Pancreas (tissue), 10 donors: Measurements from ENCODE around the gene PEBP1. TPM values are rescaled to one million over a fixed set of nuclear protein-coding genes. Genes with fewer than 3 reads are reported as not detected.
A peak's percentile ranks its signal among the peaks of the same experiment; 100 is the strongest.

Source experiments
- ATAC-seq, 4 donors: fragments of 200-7000 bp; cut with Tn5 transposase; one replicate each; pipeline versions ENCODE4 v1.8.0 to v1.9.1; 2020; ENCODE audit warnings: mild to moderate bottlenecking in 4 of 4, moderate library complexity in 4 of 4
- DNase-seq, 6 donors: peaks; one replicate each; pipeline ENCODE4 v3.0.0-alpha.2; 2020
- FAIRE-seq: peaks from 2 replicates; lab custom pipeline; 2012; peaks lifted over from hg19 to GRCh38; lab: Jason Lieb, UNC
- H3K27ac ChIP-seq, 4 donors: fragments of 200-600 bp; sonication (generic); 1 replicate in 3 of 4; 2 replicates in 1 of 4; pipeline versions ENCODE4 v1.5.0 to v1.8.0; 2020
- H3K27me3 ChIP-seq, 4 donors: fragments of 200-600 bp; one replicate each; pipeline ENCODE4 v1.8.0; 2021
- H3K36me3 ChIP-seq, 3 donors: fragments of 200-600 bp; sonication (generic) in 1 of 3; one replicate each; pipeline versions ENCODE4 v1.5.0 to v1.8.0; 2020 to 2021
- H3K4me1 ChIP-seq, 3 donors: fragments of 200-600 bp; one replicate each; pipeline ENCODE4 v1.8.0; 2021
- H3K4me3 ChIP-seq, 4 donors: fragments of 200-600 bp; sonication (generic) in 2 of 4; one replicate each; pipeline versions ENCODE4 v1.5.0 to v1.8.0; 2020 to 2021
- H3K9me3 ChIP-seq, 4 donors: fragments of 200-600 bp; one replicate each; pipeline ENCODE4 v1.8.0; 2021
- WGBS, 2 donors: extraction: QIAGEN DNeasy Blood & Tissue Kit; methylation state at CpG; one replicate each; pipeline ENCODE4 v1.1.7; 2013; 5-methylcytosine and 5-hydroxymethylcytosine counted together
- intact Hi-C, 3 donors: fragments of 100-400 bp; cut with DNase I; formaldehyde crosslinking; loops; one replicate each; pipeline versions ENCODE4 v1.11.1 to v1.14.2; 2022
- polyA plus RNA-seq, 2 donors: library from polyadenylated mRNA; stranded (reverse); fragments of 200-250 nt; gene quantifications; one replicate each; pipeline ENCODE4 v1.2.3, GENCODE V29; 2013
- total RNA-seq, 6 donors: library from RNA; stranded (reverse); fragmentation: NEBNext Ultra II Directional in 4 of 6; extraction: Animal tissue kit (Norgen Biotek cat#: 25700) in 4 of 6; gene quantifications; one replicate each; pipeline versions ENCODE4 v1.2.1 to v1.2.4, GENCODE V29; 2021 to 2023
- TF ChIP-seq, protein P1 (sequence below), 4 donors: fragments of 200-600 bp; sonication (generic) in 3 of 4; IDR thresholded peaks; one replicate each; pipeline versions ENCODE4 v1.5.0 to v1.8.0; 2021; ENCODE audit warnings: antibody characterized with exemption in 4 of 4
- donor health status: healthy with polysubstance abuse.
- donor health status: DM: no; HTN: no; CAD: no; lungs with moderate emphysema.
- donor health status: DM: no; HTN: no; CAD: no.
- donor health status: control.
- donor health status: control.
- donor health status: Bipolar disorder and iron deficiency.
- donor health status: DM: yes; HTN: yes; CAD: no.
- donor health status: DM: no; HTN: no; CAD: no.
- donor health status: DM: no; HTN: no; CAD: no.
- donor health status: DM: yes; HTN: yes; CAD: no.

PEBP1 gene
- total RNA-seq (100 to 1,000 TPM; 106 to 146 (median 132) TPM), polyA plus RNA-seq (100 to 1,000 TPM; 216 to 287 TPM)

DNA sequence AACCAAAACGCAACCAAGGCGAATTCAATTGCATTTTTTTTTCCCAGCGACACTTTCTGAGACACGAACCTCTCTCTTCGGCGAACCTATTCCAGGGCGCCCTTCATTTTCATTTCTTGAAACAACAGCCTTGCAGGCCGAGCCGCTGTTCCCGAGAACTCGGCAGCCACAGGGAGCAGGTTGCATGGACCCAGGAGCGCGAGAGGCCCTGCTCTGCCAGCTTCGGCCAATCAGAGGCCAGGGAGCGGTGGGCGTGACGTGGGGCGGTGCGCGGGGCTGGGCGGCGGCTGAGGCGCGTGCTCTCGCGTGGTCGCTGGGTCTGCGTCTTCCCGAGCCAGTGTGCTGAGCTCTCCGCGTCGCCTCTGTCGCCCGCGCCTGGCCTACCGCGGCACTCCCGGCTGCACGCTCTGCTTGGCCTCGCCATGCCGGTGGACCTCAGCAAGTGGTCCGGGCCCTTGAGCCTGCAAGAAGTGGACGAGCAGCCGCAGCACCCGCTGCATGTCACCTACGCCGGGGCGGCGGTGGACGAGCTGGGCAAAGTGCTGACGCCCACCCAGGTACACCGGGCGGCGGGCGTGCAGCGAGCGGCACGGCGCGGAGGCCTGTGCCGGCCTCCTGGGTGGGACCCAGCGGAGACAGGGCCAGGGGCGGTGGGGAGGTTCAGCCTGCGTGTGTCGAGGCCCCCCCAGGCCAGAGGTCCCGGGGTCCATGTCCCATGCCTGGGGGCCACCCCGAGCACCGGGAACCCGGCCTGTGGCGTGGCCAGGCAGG is at the start of gene PEBP1:
TSS of gene PEBP1 (plus strand) at position 337 of the 771 bp plus-strand sequence. CDS start at position 423, 86 bp downstream.
- Histone ChIP-seq H3K36me3 (peaks cover 0 to 17% (median under 1%) of the 10 kb centered on the region in 3 donors), H3K4me1 (peaks cover 0 to 29% (median 20%) of the 10 kb centered on the region in 3 donors), H3K9me3 (no peaks in the 10 kb centered on the region), H3K4me3 (peak within 1 kb of the TSS; percentile 76 to 98 (median 97)), H3K27ac (peak within 1 kb of the TSS; percentile 82 to 88 (median 87)), H3K27me3 (no peaks in the 10 kb centered on the region)
- TF ChIP-seq, protein P1, sequence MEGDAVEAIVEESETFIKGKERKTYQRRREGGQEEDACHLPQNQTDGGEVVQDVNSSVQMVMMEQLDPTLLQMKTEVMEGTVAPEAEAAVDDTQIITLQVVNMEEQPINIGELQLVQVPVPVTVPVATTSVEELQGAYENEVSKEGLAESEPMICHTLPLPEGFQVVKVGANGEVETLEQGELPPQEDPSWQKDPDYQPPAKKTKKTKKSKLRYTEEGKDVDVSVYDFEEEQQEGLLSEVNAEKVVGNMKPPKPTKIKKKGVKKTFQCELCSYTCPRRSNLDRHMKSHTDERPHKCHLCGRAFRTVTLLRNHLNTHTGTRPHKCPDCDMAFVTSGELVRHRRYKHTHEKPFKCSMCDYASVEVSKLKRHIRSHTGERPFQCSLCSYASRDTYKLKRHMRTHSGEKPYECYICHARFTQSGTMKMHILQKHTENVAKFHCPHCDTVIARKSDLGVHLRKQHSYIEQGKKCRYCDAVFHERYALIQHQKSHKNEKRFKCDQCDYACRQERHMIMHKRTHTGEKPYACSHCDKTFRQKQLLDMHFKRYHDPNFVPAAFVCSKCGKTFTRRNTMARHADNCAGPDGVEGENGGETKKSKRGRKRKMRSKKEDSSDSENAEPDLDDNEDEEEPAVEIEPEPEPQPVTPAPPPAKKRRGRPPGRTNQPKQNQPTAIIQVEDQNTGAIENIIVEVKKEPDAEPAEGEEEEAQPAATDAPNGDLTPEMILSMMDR (IDR thresholded peaks at IDR 0.05) = no peak
- ATAC-seq = peak; percentile 95 to 98 (median 96)
- WGBS, 2 donors = 0 to 1% methylated on average over 59 to 70 of the region's 70 CpGs
- intact Hi-C loops = no loop called here
- no peak for FAIRE-seq
- peak; percentile 95 to 97 (median 96) for DNase-seq

- ATAC-seq (peak in 2 of 4 donors; percentile 11 to 27), FAIRE-seq (no peak)
Observed at GRCh38 chr12:118089782-118090181, 46.1 kb upstream of the PEBP1 start.

DNA sequence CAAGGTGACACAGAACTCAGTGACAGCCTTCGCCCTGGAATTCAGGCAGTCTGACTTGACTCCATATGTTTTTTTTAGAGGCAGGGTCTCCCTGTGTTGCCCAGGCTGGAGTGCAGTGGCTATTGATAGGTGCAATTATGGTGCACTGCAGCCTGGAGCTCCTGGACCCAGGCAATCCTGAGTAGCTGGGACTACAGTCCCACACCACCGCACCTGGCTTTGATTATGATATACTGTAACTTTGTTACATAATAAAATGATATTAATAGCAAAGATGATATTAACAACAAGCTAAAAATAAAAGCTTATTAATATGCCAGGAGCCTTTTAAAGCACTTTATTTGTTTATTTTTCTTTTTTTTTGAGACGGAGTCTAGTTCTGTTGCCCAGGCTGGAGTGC is 41.9 kb upstream of the PEBP1 start:
- H3K27ac ChIP-seq = no peak overlapping the region
- no peaks in the 10 kb centered on the region for H3K27me3 ChIP-seq
- FAIRE-seq (no peak), DNase-seq (no peak), ATAC-seq (no peak)
- 95 to 97% methylated on average over 3 of the region's 3 CpGs for WGBS, 2 donors
- H3K4me3 ChIP-seq = no peak overlapping the region
- TF ChIP-seq, protein P1 (IDR thresholded peaks at IDR 0.05) = no peak
- intact Hi-C loops = no loop called here
- no peaks in the 10 kb centered on the region for H3K36me3 ChIP-seq
- no peaks in the 10 kb centered on the region for H3K9me3 ChIP-seq
- no peaks in the 10 kb centered on the region for H3K4me1 ChIP-seq

More at GRCh38 chr12:118089782-118090181, 46.1 kb upstream of the PEBP1 start:
- no peak overlapping the region for H3K27ac ChIP-seq
- H3K4me3 ChIP-seq = no peak overlapping the region
- no peaks in the 10 kb centered on the region for H3K9me3 ChIP-seq
- no peak for DNase-seq
- TF ChIP-seq, protein P1 (IDR thresholded peaks at IDR 0.05) = no peak
- H3K27me3 ChIP-seq = no peaks in the 10 kb centered on the region
- 85 to 91% methylated on average over 9 of the region's 9 CpGs for WGBS, 2 donors
- no peaks in the 10 kb centered on the region for H3K4me1 ChIP-seq
- H3K36me3 ChIP-seq = no peaks in the 10 kb centered on the region
- intact Hi-C loops = no loop called here

DNA sequence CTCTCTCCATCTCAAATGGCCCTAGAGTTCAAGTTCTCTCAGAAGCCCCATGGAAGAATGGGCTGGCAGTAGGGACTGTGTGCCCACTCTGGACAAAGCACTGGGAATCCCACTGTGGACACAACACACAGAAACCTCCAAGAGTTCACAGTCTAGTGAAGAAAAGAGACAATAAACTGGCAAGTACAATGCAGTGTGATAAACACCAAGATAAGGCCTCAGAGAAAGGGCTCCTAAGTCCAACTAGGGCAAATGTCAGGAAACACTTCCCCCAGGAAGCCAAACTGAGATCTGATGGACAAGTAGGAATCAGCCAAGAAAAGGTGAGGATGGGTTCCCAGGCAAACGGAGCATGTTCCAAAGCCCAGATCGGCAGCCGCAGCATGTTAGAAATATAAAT is 37.5 kb upstream of the PEBP1 start:
- FAIRE-seq = no peak
- intact Hi-C loops = no loop called here
- no peak overlapping the region for H3K27ac ChIP-seq
- no peaks in the 10 kb centered on the region for H3K27me3 ChIP-seq
- no peaks in the 10 kb centered on the region for H3K9me3 ChIP-seq
- ATAC-seq = no peak
- H3K4me1 ChIP-seq = no peaks in the 10 kb centered on the region
- DNase-seq = no peak
- 89 to 92% methylated on average over 3 of the region's 3 CpGs for WGBS, 2 donors
- TF ChIP-seq, protein P1 (IDR thresholded peaks at IDR 0.05) = no peak
- H3K36me3 ChIP-seq = no peaks in the 10 kb centered on the region
- H3K4me3 ChIP-seq = no peak overlapping the region
